Liver (tissue), 9 donors: ENCODE results near the gene FGF14. TPM values are rescaled to one million over a fixed set of nuclear protein-coding genes. Genes with fewer than 3 reads are reported as not detected.

Experiments used
- DNase-seq: peaks from one replicate; pipeline ENCODE4 v3.0.0-alpha.2; 2017; ENCODE audit warnings: low spot score
- H3K27ac ChIP-seq, 2 donors: one replicate each; pipeline ENCODE4 v1.7.0; 2013; ENCODE audit warnings: inconsistent platforms in 2 of 2, low read length in 2 of 2, control low read depth in 1 of 2, low read depth in 1 of 2, mild to moderate bottlenecking in 1 of 2
- H3K27me3 ChIP-seq, 4 donors: one replicate each; pipeline versions ENCODE4 v1.6.1 to v1.7.0; 2013; ENCODE audit warnings: low read length in 3 of 4, inconsistent platforms in 1 of 4, mild to moderate bottlenecking in 1 of 4, moderate library complexity in 1 of 4; ENCODE audit not compliant: control insufficient read depth in 4 of 4, insufficient read depth in 4 of 4
- H3K36me3 ChIP-seq, 4 donors: one replicate each; pipeline versions ENCODE4 v1.6.1 to v1.7.0; 2013; ENCODE audit warnings: low read length in 3 of 4, mild to moderate bottlenecking in 3 of 4, low read depth in 1 of 4, moderate library complexity in 1 of 4; ENCODE audit not compliant: control insufficient read depth in 4 of 4, insufficient read depth in 3 of 4
- H3K4me1 ChIP-seq, 4 donors: one replicate each; pipeline versions ENCODE4 v1.6.1 to v1.7.0; 2013; ENCODE audit warnings: low read length in 3 of 4, mild to moderate bottlenecking in 3 of 4, moderate library complexity in 1 of 4; ENCODE audit not compliant: control insufficient read depth in 4 of 4, insufficient read depth in 4 of 4
- H3K4me3 ChIP-seq, 3 donors: one replicate each; pipeline versions ENCODE4 v1.6.1 to v1.7.0; 2013; ENCODE audit warnings: low read length in 3 of 3, control low read depth in 1 of 3, low read depth in 1 of 3, mild to moderate bottlenecking in 1 of 3
- H3K9ac ChIP-seq, 2 donors: one replicate each; pipeline ENCODE4 v1.7.0; 2013; ENCODE audit warnings: low read length in 2 of 2, mild to moderate bottlenecking in 2 of 2, moderate library complexity in 2 of 2, control low read depth in 1 of 2, low read depth in 1 of 2
- H3K9me3 ChIP-seq, 4 donors: one replicate each; pipeline versions ENCODE4 v1.6.1 to v1.7.0; 2013; ENCODE audit warnings: low read length in 3 of 4; ENCODE audit not compliant: control insufficient read depth in 4 of 4
- EGR1 ChIP-seq, 2 donors: IDR thresholded peaks; 2 replicates each; pipeline ENCODE4 v1.6.1; 2016 to 2018; ENCODE audit warnings: antibody characterized with exemption in 2 of 2, low read depth in 2 of 2
- FOXA1 ChIP-seq: IDR thresholded peaks from 2 replicates; pipeline ENCODE4 v1.6.1; 2016; ENCODE audit warnings: antibody characterized with exemption
- FOXA2 ChIP-seq: IDR thresholded peaks from 2 replicates; pipeline ENCODE4 v1.6.1; 2016; ENCODE audit warnings: antibody characterized with exemption
- GABPA ChIP-seq, 2 donors: IDR thresholded peaks in 1 of 2; conservative IDR thresholded peaks in 1 of 2; 2 replicates each; pipeline ENCODE4 v1.6.1; 2016; ENCODE audit warnings: antibody characterized with exemption in 2 of 2, mild to moderate bottlenecking in 1 of 2, moderate library complexity in 1 of 2
- HNF4A ChIP-seq, 2 donors: conservative IDR thresholded peaks; 2 replicates each; pipeline ENCODE4 v1.6.1; 2016; ENCODE audit warnings: antibody characterized with exemption in 2 of 2, mild to moderate bottlenecking in 2 of 2
- JUND ChIP-seq, 2 donors: IDR thresholded peaks; 2 replicates each; pipeline ENCODE4 v1.6.1; 2016; ENCODE audit warnings: antibody characterized with exemption in 2 of 2
- RAD21 ChIP-seq, 2 donors: IDR thresholded peaks; 2 replicates each; pipeline ENCODE4 v1.6.1; 2016; ENCODE audit warnings: antibody characterized with exemption in 2 of 2, mild to moderate bottlenecking in 2 of 2
- RXRA ChIP-seq, 2 donors: IDR thresholded peaks; 2 replicates each; pipeline ENCODE4 v1.6.1; 2017 to 2018; ENCODE audit warnings: antibody characterized with exemption in 2 of 2, mild to moderate bottlenecking in 1 of 2
- SP1 ChIP-seq: IDR thresholded peaks from 2 replicates; pipeline ENCODE4 v1.6.1; 2018; ENCODE audit warnings: antibody characterized with exemption, mild to moderate bottlenecking
- TAF1 ChIP-seq: conservative IDR thresholded peaks from 2 replicates; pipeline ENCODE4 v1.6.1; 2016; ENCODE audit warnings: antibody characterized with exemption, mild to moderate bottlenecking
- YY1 ChIP-seq: IDR thresholded peaks from 2 replicates; pipeline ENCODE4 v1.6.1; 2016; ENCODE audit warnings: antibody characterized with exemption, mild to moderate bottlenecking
- WGBS: extraction: QIAGEN DNeasy Blood & Tissue Kit; methylation state at CpG from one replicate; pipeline ENCODE4 v1.1.7; 2013; 5-methylcytosine and 5-hydroxymethylcytosine counted together
- polyA plus RNA-seq, 2 donors: library from polyadenylated mRNA; stranded (reverse) in 1 of 2; unstranded in 1 of 2; fragments of 200-250 nt in 1 of 2; fragments of >200 nt in 1 of 2; fragmentation: Nextera tagmentation in 1 of 2; extraction: Ambion mirVana in 1 of 2; gene quantifications; one replicate each; pipeline versions ENCODE4 v1.2.1 to v1.2.3, GENCODE V29; 2013 to 2015
- total RNA-seq, 2 donors: library from RNA; depleted of rRNA; stranded (reverse); fragments of >200 nt; gene quantifications; one replicate each; pipeline ENCODE4 v1.2.3, GENCODE V29; 2014
- TF ChIP-seq, protein P1 (sequence below): IDR thresholded peaks from 2 replicates; pipeline ENCODE4 v1.6.1; 2016; ENCODE audit warnings: antibody characterized with exemption
- TF ChIP-seq, protein P2 (sequence below): fragments of 150-350 bp; IDR thresholded peaks from 2 replicates; pipeline ENCODE4 v1.5.1; 2017; ENCODE audit warnings: improper control_type of control experiment, low read depth, low read length; ENCODE audit not compliant: missing input control
- TF ChIP-seq, protein P3 (sequence below): IDR thresholded peaks from 2 replicates; pipeline ENCODE4 v1.6.1; 2016; ENCODE audit warnings: antibody characterized with exemption
- TF ChIP-seq, protein P4 (sequence below): IDR thresholded peaks from 2 replicates; pipeline ENCODE4 v1.6.1; 2016; ENCODE audit warnings: antibody characterized with exemption
- TF ChIP-seq, protein P5 (sequence below): IDR thresholded peaks from 2 replicates; pipeline ENCODE4 v1.6.1; 2016; ENCODE audit warnings: antibody characterized with exemption, mild to moderate bottlenecking
- donor health status: healthy.
- donor health status: healthy.
- donor health status: healthy.
- donor health status: healthy.
- donor health status: healthy.

FGF14 gene
- total and polyA plus RNA-seq, 4 donors: 0.05 to 3.3 (median 1.0) TPM

DNA sequence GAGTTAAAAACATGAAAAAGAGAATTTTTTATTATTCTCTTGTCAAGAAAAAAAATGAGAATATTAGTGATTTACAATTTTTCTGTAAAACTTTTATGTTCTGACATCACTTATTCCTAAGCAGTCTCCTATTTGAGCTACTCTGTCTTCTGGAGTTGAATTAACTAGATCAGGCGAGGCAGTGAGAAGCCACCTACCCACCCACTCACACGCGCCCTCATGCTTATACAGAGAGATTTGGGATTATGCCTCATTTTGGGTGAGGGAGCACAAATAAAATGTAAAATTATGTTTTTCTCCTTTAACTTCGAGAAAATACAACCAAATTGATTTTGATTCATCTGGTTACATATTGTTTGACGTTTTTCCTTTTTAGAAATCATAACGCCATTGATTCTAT is 524.9 kb downstream of the FGF14 start:
- H3K9me3 ChIP-seq: no peaks in the 10 kb centered on the region
- TF ChIP-seq GABPA (IDR thresholded peaks at IDR 0.05 in 1 of 2, conservative IDR thresholded peaks at IDR 0.05 in 1 of 2): no peak
- TF ChIP-seq, protein P1, sequence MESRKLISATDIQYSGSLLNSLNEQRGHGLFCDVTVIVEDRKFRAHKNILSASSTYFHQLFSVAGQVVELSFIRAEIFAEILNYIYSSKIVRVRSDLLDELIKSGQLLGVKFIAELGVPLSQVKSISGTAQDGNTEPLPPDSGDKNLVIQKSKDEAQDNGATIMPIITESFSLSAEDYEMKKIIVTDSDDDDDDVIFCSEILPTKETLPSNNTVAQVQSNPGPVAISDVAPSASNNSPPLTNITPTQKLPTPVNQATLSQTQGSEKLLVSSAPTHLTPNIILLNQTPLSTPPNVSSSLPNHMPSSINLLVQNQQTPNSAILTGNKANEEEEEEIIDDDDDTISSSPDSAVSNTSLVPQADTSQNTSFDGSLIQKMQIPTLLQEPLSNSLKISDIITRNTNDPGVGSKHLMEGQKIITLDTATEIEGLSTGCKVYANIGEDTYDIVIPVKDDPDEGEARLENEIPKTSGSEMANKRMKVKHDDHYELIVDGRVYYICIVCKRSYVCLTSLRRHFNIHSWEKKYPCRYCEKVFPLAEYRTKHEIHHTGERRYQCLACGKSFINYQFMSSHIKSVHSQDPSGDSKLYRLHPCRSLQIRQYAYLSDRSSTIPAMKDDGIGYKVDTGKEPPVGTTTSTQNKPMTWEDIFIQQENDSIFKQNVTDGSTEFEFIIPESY: no peak
- TF ChIP-seq, protein P2, sequence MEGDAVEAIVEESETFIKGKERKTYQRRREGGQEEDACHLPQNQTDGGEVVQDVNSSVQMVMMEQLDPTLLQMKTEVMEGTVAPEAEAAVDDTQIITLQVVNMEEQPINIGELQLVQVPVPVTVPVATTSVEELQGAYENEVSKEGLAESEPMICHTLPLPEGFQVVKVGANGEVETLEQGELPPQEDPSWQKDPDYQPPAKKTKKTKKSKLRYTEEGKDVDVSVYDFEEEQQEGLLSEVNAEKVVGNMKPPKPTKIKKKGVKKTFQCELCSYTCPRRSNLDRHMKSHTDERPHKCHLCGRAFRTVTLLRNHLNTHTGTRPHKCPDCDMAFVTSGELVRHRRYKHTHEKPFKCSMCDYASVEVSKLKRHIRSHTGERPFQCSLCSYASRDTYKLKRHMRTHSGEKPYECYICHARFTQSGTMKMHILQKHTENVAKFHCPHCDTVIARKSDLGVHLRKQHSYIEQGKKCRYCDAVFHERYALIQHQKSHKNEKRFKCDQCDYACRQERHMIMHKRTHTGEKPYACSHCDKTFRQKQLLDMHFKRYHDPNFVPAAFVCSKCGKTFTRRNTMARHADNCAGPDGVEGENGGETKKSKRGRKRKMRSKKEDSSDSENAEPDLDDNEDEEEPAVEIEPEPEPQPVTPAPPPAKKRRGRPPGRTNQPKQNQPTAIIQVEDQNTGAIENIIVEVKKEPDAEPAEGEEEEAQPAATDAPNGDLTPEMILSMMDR: no peak
- no peak for TF ChIP-seq FOXA1
- TF ChIP-seq, protein P3, sequence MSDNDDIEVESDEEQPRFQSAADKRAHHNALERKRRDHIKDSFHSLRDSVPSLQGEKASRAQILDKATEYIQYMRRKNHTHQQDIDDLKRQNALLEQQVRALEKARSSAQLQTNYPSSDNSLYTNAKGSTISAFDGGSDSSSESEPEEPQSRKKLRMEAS: no peak
- no peak for TF ChIP-seq TAF1
- no peak for TF ChIP-seq RAD21 (IDR thresholded peaks at IDR 0.05)
- no peak for TF ChIP-seq YY1
- TF ChIP-seq RXRA (IDR thresholded peaks at IDR 0.05): no peak
- no peak for TF ChIP-seq SP1
- 61% methylated on average over 6 of the region's 6 CpGs for WGBS

DNA sequence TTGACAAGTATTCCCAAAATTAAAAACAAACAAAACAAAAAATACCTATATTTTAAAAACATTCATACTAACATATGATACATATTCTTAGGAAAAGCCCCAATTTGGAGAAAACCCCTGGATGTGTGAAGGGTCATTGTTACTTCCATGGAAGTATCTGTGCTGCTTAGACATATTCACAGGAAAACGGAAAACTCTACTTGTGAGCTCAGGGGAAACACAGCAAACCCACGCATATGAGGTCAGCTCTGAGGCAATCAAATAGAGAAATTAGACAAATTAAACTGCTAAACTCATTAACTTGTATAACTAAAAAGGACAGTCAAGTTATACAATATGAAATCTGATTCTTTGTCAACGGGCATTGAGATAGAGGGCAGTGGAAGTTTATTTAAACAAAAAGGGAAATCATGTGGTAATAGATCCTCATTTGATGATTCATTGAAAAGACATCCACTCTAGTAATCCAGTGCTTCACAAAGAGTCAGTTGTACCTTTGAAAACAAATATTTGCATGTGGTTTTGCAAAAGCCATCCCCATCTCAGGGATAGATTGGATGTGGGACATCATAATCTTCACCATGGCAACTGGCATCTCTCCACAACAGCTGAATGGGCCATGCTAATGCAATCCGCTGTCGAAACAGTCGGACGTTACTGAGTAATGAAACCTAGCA is 526.0 kb downstream of the FGF14 start:
- Histone ChIP-seq H3K9me3 (no peaks in the 10 kb centered on the region), H3K27me3 (no peaks in the 10 kb centered on the region), H3K4me3 (no peak overlapping the region), H3K9ac (no peak overlapping the region), H3K4me1 (peaks cover 0 to 3% (median 1%) of the 10 kb centered on the region in 4 donors), H3K36me3 (no peaks in the 10 kb centered on the region), H3K27ac (peak overlapping the region in 1 of 2 donors; percentile 31)
- 49% methylated on average over 7 of the region's 7 CpGs for WGBS
- TF ChIP-seq RAD21 (IDR thresholded peaks at IDR 0.05) (peak in 1 of 2 donors; percentile 30), JUND (IDR thresholded peaks at IDR 0.05) (peak; percentile 91 to 99), EGR1 (IDR thresholded peaks at IDR 0.05; ENCODE audit: low read depth in 2 of 2) (no peak), GABPA (IDR thresholded peaks at IDR 0.05 in 1 of 2, conservative IDR thresholded peaks at IDR 0.05 in 1 of 2) (no peak), YY1 (peak; percentile 75), RXRA (IDR thresholded peaks at IDR 0.05) (peak; percentile 12 to 79), FOXA2 (peak; percentile 68), TAF1 (no peak), FOXA1 (peak; percentile 72), SP1 (peak; percentile 41), HNF4A (conservative IDR thresholded peaks at IDR 0.05) (peak in 1 of 2 donors; percentile 71)
- TF ChIP-seq, protein P4, sequence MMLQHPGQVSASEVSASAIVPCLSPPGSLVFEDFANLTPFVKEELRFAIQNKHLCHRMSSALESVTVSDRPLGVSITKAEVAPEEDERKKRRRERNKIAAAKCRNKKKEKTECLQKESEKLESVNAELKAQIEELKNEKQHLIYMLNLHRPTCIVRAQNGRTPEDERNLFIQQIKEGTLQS: peak; percentile 47
- TF ChIP-seq, protein P5, sequence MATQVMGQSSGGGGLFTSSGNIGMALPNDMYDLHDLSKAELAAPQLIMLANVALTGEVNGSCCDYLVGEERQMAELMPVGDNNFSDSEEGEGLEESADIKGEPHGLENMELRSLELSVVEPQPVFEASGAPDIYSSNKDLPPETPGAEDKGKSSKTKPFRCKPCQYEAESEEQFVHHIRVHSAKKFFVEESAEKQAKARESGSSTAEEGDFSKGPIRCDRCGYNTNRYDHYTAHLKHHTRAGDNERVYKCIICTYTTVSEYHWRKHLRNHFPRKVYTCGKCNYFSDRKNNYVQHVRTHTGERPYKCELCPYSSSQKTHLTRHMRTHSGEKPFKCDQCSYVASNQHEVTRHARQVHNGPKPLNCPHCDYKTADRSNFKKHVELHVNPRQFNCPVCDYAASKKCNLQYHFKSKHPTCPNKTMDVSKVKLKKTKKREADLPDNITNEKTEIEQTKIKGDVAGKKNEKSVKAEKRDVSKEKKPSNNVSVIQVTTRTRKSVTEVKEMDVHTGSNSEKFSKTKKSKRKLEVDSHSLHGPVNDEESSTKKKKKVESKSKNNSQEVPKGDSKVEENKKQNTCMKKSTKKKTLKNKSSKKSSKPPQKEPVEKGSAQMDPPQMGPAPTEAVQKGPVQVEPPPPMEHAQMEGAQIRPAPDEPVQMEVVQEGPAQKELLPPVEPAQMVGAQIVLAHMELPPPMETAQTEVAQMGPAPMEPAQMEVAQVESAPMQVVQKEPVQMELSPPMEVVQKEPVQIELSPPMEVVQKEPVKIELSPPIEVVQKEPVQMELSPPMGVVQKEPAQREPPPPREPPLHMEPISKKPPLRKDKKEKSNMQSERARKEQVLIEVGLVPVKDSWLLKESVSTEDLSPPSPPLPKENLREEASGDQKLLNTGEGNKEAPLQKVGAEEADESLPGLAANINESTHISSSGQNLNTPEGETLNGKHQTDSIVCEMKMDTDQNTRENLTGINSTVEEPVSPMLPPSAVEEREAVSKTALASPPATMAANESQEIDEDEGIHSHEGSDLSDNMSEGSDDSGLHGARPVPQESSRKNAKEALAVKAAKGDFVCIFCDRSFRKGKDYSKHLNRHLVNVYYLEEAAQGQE: peak; percentile 71
- TF ChIP-seq, protein P3: peak; percentile 68
- TF ChIP-seq, protein P1: peak; percentile 52
- no peak for DNase-seq

More for the DNA sequence above, 524.9 kb downstream of the FGF14 start:
- Histone ChIP-seq H3K36me3 (no peaks in the 10 kb centered on the region), H3K27me3 (no peaks in the 10 kb centered on the region), H3K4me3 (no peak overlapping the region), H3K4me1 (peaks cover 0 to 3% (median 1%) of the 10 kb centered on the region in 4 donors), H3K27ac (no peak overlapping the region), H3K9ac (no peak overlapping the region)
- DNase-seq: no peak
